ENCODE data around the gene PCNA. TPM values are rescaled to one million over a fixed set of nuclear protein-coding genes. Genes with fewer than 3 reads are reported as not detected.

PCNA gene
- total RNA-seq, 1 donor from 2014 or later, result 323 TPM

GRCh38 chr20:5069141-5069806 is 50.5 kb downstream of the PCNA start:
- H3K4me3 ChIP-seq, result no peak overlapping the region
- H3K4me2 ChIP-seq, result no peak overlapping the region
- H3K27ac ChIP-seq, result no peak overlapping the region
- H2AFZ ChIP-seq (replicated peaks), result no peak overlapping the region
- H3K36me3 Mint-ChIP-seq, result peaks cover 2% of the 10 kb centered on the region
- no peaks in the 10 kb centered on the region for H3K27me3 ChIP-seq
- no peaks in the 10 kb centered on the region for H4K20me1 ChIP-seq (ENCODE audit: low read depth)
- peaks cover 8% of the 10 kb centered on the region for H3K27me3 Mint-ChIP-seq (ENCODE audit: insufficient read depth, low read depth)
- no peaks in the 10 kb centered on the region for H3K4me1 Mint-ChIP-seq
- no peak overlapping the region for H3K4me3 Mint-ChIP-seq
- no peaks in the 10 kb centered on the region for H3K9me3 Mint-ChIP-seq
- no peak for TF ChIP-seq EZH2 (IDR thresholded peaks at IDR 0.05)
- TF ChIP-seq CTCF (IDR thresholded peaks at IDR 0.05), result no peak
- TF ChIP-seq EZH2phosphoT487 (IDR thresholded peaks at IDR 0.05), result no peak
- H3F3A ChIP-seq (ENCODE audit: low read depth), result no peaks in the 10 kb centered on the region
- no peaks in the 10 kb centered on the region for H3K9me3 ChIP-seq (ENCODE audit: low read depth)
- H3K79me2 ChIP-seq (ENCODE audit: low read depth), result no peaks in the 10 kb centered on the region
- no peak overlapping the region for H3K9ac ChIP-seq
- DNase-seq (ENCODE audit: low spot score), result no peak
- no peak overlapping the region for H3K27ac Mint-ChIP-seq
- H3K4me1 ChIP-seq, result no peaks in the 10 kb centered on the region
- no peaks in the 10 kb centered on the region for H3K36me3 ChIP-seq

DNA sequence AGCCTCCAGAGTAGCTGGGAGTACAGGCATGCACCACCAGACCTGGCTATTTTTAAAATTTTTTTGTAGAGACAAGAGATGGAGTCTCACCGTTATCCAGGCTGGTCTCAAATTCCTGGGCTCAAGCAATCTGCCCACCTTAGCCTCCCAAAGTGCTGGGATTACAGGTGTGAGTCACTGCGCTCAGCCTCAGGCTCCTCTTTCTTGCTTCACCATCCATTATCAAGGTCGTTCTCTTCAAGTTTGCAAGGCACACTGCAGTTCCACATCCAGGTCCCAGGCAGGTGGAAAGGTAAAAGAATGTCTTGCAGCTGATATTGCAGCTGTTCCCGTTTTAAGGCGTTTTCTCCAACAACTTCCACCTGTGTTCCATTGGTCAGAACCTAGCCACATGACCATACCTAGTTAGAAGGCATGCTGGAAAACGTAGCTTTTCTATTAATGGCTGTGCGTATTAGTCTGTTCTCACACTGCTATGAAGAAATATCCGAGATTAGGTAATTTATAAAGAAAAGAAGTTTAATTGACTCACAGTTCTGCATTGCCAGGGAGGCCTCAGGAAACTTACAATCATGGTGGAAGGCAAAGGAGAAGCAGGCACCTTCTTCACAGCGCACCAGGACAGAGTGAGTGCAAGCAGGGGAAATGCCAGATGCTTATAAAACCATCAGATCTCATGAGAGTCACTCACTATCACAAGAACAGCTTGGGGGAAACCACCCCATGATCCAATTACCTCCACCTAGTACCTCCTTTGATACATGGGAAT is 51.7 kb downstream of the PCNA start:
- no peak for DNase-seq (ENCODE audit: low spot score)
- H4K20me1 ChIP-seq (ENCODE audit: low read depth), result no peaks in the 10 kb centered on the region

GRCh38 chr20:5065879-5066383 is 53.8 kb downstream of the PCNA start:
- Histone ChIP-seq H3K27ac (no peak overlapping the region), H2AFZ (replicated peaks) (no peak overlapping the region), H4K20me1 (ENCODE audit: low read depth) (no peaks in the 10 kb centered on the region), H3K4me2 (no peak overlapping the region), H3K9me3 (ENCODE audit: low read depth) (no peaks in the 10 kb centered on the region), H3K27me3 (no peaks in the 10 kb centered on the region), H3K4me3 (no peak overlapping the region), H3K79me2 (ENCODE audit: low read depth) (no peaks in the 10 kb centered on the region), H3K9ac (no peak overlapping the region), H3F3A (ENCODE audit: low read depth) (no peaks in the 10 kb centered on the region), H3K4me1 (no peaks in the 10 kb centered on the region), H3K36me3 (no peaks in the 10 kb centered on the region)
- Mint-ChIP-seq H3K27me3 (ENCODE audit: insufficient read depth, low read depth) (peaks cover 7% of the 10 kb centered on the region), H3K27ac (no peak overlapping the region), H3K36me3 (peaks cover 2% of the 10 kb centered on the region), H3K9me3 (no peaks in the 10 kb centered on the region), H3K4me3 (no peak overlapping the region), H3K4me1 (no peaks in the 10 kb centered on the region)
- DNase-seq (ENCODE audit: low spot score), result no peak
- TF ChIP-seq EZH2phosphoT487 (IDR thresholded peaks at IDR 0.05) (no peak), EZH2 (IDR thresholded peaks at IDR 0.05) (no peak), CTCF (IDR thresholded peaks at IDR 0.05) (no peak)

More for the DNA sequence above, 51.7 kb downstream of the PCNA start:
- Mint-ChIP-seq H3K27ac (no peak overlapping the region), H3K27me3 (ENCODE audit: insufficient read depth, low read depth) (peaks cover 8% of the 10 kb centered on the region), H3K4me1 (no peaks in the 10 kb centered on the region), H3K36me3 (peaks cover 2% of the 10 kb centered on the region), H3K4me3 (no peak overlapping the region), H3K9me3 (no peaks in the 10 kb centered on the region)
- Histone ChIP-seq H3K9me3 (ENCODE audit: low read depth) (no peaks in the 10 kb centered on the region), H3K79me2 (ENCODE audit: low read depth) (no peaks in the 10 kb centered on the region), H3K27me3 (no peaks in the 10 kb centered on the region), H3K27ac (no peak overlapping the region), H3K4me1 (no peaks in the 10 kb centered on the region), H2AFZ (replicated peaks) (no peak overlapping the region), H3K4me3 (no peak overlapping the region), H3K4me2 (no peak overlapping the region), H3F3A (ENCODE audit: low read depth) (no peaks in the 10 kb centered on the region), H3K36me3 (no peaks in the 10 kb centered on the region), H3K9ac (no peak overlapping the region)
- TF ChIP-seq EZH2 (IDR thresholded peaks at IDR 0.05) (no peak), EZH2phosphoT487 (IDR thresholded peaks at IDR 0.05) (no peak), CTCF (IDR thresholded peaks at IDR 0.05) (no peak)
